CD14-positive monocyte (primary cell): ENCODE results near the gene MGAT4A. TPM values are rescaled to one million over a fixed set of nuclear protein-coding genes. Genes with fewer than 3 reads are reported as not detected.

ENCODE experiments used
- DNase-seq, 3 donors: peaks; one replicate each; pipeline ENCODE4 v3.0.0-alpha.2; 2011 to 2022
- H2AFZ ChIP-seq: 2 replicates; pipeline ENCODE4 v1.6.0; 2012; ENCODE audit warnings: mild to moderate bottlenecking, low read depth, low read length, inconsistent platforms; ENCODE audit not compliant: insufficient read depth, poor library complexity, severe bottlenecking
- H3K27ac ChIP-seq, 2 donors: 1 replicate in 1 of 2; 2 replicates in 1 of 2; pipeline ENCODE4 v1.5.1; 2012 to 2013; ENCODE audit warnings: low read length in 2 of 2, control low read depth in 1 of 2, inconsistent platforms in 1 of 2, low read depth in 1 of 2, mild to moderate bottlenecking in 1 of 2
- H3K27me3 ChIP-seq, 2 donors: one replicate each; pipeline versions ENCODE4 v1.6.0 to v1.6.1; 2011 to 2013; ENCODE audit warnings: low read length in 2 of 2; ENCODE audit not compliant: control insufficient read depth in 2 of 2, insufficient read depth in 2 of 2
- H3K36me3 ChIP-seq, 2 donors: replicated peaks in 1 of 2; 1 replicate in 1 of 2; 2 replicates in 1 of 2; pipeline versions ENCODE4 v1.5.1 to v1.6.1; 2012 to 2013; ENCODE audit warnings: low read length in 2 of 2, control low read depth in 1 of 2, inconsistent platforms in 1 of 2, mild to moderate bottlenecking in 1 of 2; ENCODE audit not compliant: insufficient read depth in 2 of 2, control insufficient read depth in 1 of 2
- H3K4me1 ChIP-seq, 2 donors: 1 replicate in 1 of 2; 2 replicates in 1 of 2; pipeline versions ENCODE4 v1.5.1 to v1.6.1; 2012 to 2013; ENCODE audit warnings: low read length in 2 of 2, control low read depth in 1 of 2, inconsistent platforms in 1 of 2, mild to moderate bottlenecking in 1 of 2, moderate library complexity in 1 of 2; ENCODE audit not compliant: insufficient read depth in 2 of 2, control insufficient read depth in 1 of 2
- H3K4me2 ChIP-seq: replicated peaks from 2 replicates; pipeline ENCODE3; 2012; ENCODE audit warnings: low read length, moderate library complexity, mild to moderate bottlenecking; ENCODE audit not compliant: poor library complexity, severe bottlenecking; ENCODE audit errors: extremely low read depth
- H3K4me3 ChIP-seq, 3 experiments: fragments of 200-600 bp in 1 of 3; sonication (generic) in 1 of 3; replicated peaks in 1 of 3; 1 replicate in 2 of 3; 2 replicates in 1 of 3; pipeline ENCODE4 v1.5.1; 2011 to 2013; ENCODE audit warnings: low read length in 3 of 3, mild to moderate bottlenecking in 3 of 3, control low read depth in 2 of 3, low read depth in 2 of 3, inconsistent platforms in 1 of 3, moderate library complexity in 1 of 3
- H3K79me2 ChIP-seq: 2 replicates; pipeline ENCODE4 v1.6.0; 2012; ENCODE audit warnings: mild to moderate bottlenecking, control low read depth, inconsistent platforms, low read length, moderate library complexity; ENCODE audit not compliant: insufficient read depth
- H3K9ac ChIP-seq: 2 replicates; pipeline ENCODE4 v1.6.0; 2017; ENCODE audit warnings: low read length, mild to moderate bottlenecking; ENCODE audit not compliant: insufficient read depth, poor library complexity, severe bottlenecking
- H3K9me3 ChIP-seq, 2 donors: replicated peaks in 1 of 2; 1 replicate in 1 of 2; 2 replicates in 1 of 2; pipeline versions ENCODE4 v1.5.1 to v1.6.1; 2012 to 2013; ENCODE audit warnings: low read length in 2 of 2, control low read depth in 1 of 2; ENCODE audit not compliant: control insufficient read depth in 1 of 2, insufficient read depth in 1 of 2
- H4K20me1 ChIP-seq: 2 replicates; pipeline ENCODE4 v1.6.0; 2012; ENCODE audit warnings: mild to moderate bottlenecking, low read length, control low read depth, moderate library complexity; ENCODE audit not compliant: insufficient read depth
- H3K27ac Mint-ChIP-seq, 7 donors: one replicate each; pipeline ENCODE4 v1.8.0; 2020; ENCODE audit warnings: mild to moderate bottlenecking in 7 of 7, mixed read lengths in 7 of 7, moderate library complexity in 6 of 7, inconsistent platforms in 2 of 7
- H3K27me3 Mint-ChIP-seq, 3 donors: one replicate each; pipeline ENCODE4 v1.8.0; 2021 to 2022; ENCODE audit warnings: low read depth in 3 of 3, mild to moderate bottlenecking in 3 of 3, mixed read lengths in 3 of 3, moderate library complexity in 3 of 3, inconsistent platforms in 1 of 3
- H3K36me3 Mint-ChIP-seq, 2 donors: one replicate each; pipeline ENCODE4 v1.8.0; 2020; ENCODE audit warnings: mixed read lengths in 2 of 2, inconsistent platforms in 1 of 2, mild to moderate bottlenecking in 1 of 2
- H3K4me1 Mint-ChIP-seq: one replicate; pipeline ENCODE4 v1.8.0; 2020; ENCODE audit warnings: mild to moderate bottlenecking, mixed read lengths
- H3K4me3 Mint-ChIP-seq, 2 donors: one replicate each; pipeline ENCODE4 v1.8.0; 2020; ENCODE audit warnings: mild to moderate bottlenecking in 2 of 2, mixed read lengths in 2 of 2, moderate library complexity in 1 of 2
- H3K9me3 Mint-ChIP-seq, 7 donors: one replicate each; pipeline ENCODE4 v1.8.0; 2020 to 2022; ENCODE audit warnings: mixed read lengths in 7 of 7, mild to moderate bottlenecking in 6 of 7, moderate library complexity in 6 of 7, inconsistent platforms in 2 of 7
- WGBS: methylation state at CpG from one replicate; pipeline ENCODE4 v1.1.5; 2013; ENCODE audit warnings: missing lambda C conversion rate; ENCODE audit not compliant: insufficient coverage; 5-methylcytosine and 5-hydroxymethylcytosine counted together
- intact Hi-C, 2 donors: fragments of 100-400 bp; cut with micrococcal nuclease; formaldehyde crosslinking; loops; one replicate each; pipeline versions ENCODE4 v1.15.0 to v1.15.1; 2023
- polyA plus RNA-seq, 3 donors: library from polyadenylated mRNA; depleted of rRNA in 1 of 3; unstranded in 2 of 3; stranded (reverse) in 1 of 3; fragments of 300-500 nt in 2 of 3; fragments of >200 nt in 1 of 3; fragmentation: Illumina TruSeq in 2 of 3; gene quantifications; 1 replicate in 2 of 3; 2 replicates in 1 of 3; pipeline ENCODE4 v1.2.3, GENCODE V29; 2012 to 2021
- TF ChIP-seq, protein P1 (sequence below): fragments of 200-600 bp; IDR thresholded peaks from one replicate; pipeline ENCODE4 v1.8.0; 2022; ENCODE audit warnings: antibody characterized with exemption, mild to moderate bottlenecking

The MGAT4A gene
- polyA plus RNA-seq, 3 donors = 24.3 to 35.9 (median 35.1) TPM

DNA sequence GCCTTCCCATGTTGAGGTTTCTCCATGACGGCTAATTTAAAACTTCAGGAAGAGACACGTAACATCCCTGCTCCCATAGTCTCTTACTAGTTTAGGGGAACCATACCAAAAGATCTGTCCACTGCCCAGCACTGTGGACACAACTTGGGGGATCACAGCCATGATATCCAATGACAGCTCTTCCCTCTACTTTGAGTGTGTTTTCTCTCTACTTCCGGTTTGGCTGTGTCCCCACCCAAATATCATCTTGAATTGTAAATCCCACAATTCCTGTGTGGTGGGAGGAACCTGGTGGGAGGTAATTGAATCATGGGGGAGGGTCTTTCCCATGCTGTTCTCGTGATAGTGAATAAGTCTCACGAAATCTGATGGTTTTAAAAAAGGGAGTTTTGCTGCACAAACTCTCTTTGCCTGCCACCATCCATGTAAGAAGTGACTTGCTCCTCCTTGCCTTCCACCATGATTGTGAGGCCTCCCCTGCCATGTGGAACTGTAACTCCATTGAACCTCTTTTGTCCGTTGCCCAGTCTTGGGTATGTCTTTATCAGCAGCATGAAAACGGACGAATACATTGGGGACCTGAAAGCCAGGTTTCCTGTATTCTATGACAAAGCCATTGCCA lies 1.6 kb upstream of the MGAT4A start:
- intact Hi-C loops = loop anchor here (5.0 to 10.0 kb wide), 2 partner anchors 90 to 92 kb away; no protein-coding TSS in a partner anchor
- H3K4me1 Mint-ChIP-seq = peaks cover 46% of the 10 kb centered on the region
- peak overlapping the region in 1 of 3 experiments; percentile 78 for H3K4me3 ChIP-seq

DNA sequence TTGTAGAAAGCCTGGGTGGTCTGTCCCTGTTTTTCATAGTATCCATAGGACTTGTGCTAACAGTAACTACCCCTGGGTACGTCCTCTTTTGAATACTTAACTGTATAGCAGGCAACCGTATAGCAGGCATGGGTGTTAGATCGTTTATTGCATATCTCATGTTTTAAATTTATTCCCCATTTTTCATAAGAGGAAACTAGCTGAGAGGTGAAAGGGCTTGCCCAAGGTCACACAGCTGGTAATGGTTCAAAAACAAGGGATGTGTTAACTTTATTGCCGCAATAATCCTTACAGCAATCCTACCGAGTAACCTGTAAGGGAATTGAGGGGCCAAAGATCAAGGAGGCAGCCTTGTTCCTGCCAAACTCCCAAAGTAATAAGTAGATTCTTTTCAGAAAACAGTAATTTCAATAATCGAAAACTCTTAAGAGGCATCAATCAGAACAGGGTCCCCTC lies 990 bp upstream of the MGAT4A start:
- intact Hi-C loops = loop anchor here (5.0 to 10.0 kb wide), 2 partner anchors 90 to 93 kb away; no protein-coding TSS in a partner anchor
- Mint-ChIP-seq H3K27me3 (peaks cover 0 to 4% (median 3%) of the 10 kb centered on the region in 3 donors), H3K9me3 (peaks cover 0 to 4% (median 0%) of the 10 kb centered on the region in 7 donors), H3K4me1 (peaks cover 51% of the 10 kb centered on the region), H3K27ac (peak overlapping the region; percentile 75 to 89 (median 86)), H3K36me3 (peaks cover 0 to 9% of the 10 kb centered on the region in 2 donors), H3K4me3 (peak overlapping the region; percentile 80 to 87)
- H3K79me2 ChIP-seq = peaks cover 54% of the 10 kb centered on the region
- H2AFZ ChIP-seq = peak overlapping the region; percentile 79
- WGBS = no CpG with 5 or more reads among the region's 6 CpGs
- no peaks in the 10 kb centered on the region for H3K9me3 ChIP-seq
- peak in 1 of 3 donors; percentile 12 for DNase-seq
- peak overlapping the region; percentile 44 to 78 (median 58) for H3K4me3 ChIP-seq
- H3K36me3 ChIP-seq = no peaks in the 10 kb centered on the region
- peaks cover 9% of the 10 kb centered on the region for H4K20me1 ChIP-seq
- H3K27me3 ChIP-seq = no peaks in the 10 kb centered on the region
- peak overlapping the region in 1 of 2 donors; percentile 84 for H3K27ac ChIP-seq
- TF ChIP-seq, protein P1, sequence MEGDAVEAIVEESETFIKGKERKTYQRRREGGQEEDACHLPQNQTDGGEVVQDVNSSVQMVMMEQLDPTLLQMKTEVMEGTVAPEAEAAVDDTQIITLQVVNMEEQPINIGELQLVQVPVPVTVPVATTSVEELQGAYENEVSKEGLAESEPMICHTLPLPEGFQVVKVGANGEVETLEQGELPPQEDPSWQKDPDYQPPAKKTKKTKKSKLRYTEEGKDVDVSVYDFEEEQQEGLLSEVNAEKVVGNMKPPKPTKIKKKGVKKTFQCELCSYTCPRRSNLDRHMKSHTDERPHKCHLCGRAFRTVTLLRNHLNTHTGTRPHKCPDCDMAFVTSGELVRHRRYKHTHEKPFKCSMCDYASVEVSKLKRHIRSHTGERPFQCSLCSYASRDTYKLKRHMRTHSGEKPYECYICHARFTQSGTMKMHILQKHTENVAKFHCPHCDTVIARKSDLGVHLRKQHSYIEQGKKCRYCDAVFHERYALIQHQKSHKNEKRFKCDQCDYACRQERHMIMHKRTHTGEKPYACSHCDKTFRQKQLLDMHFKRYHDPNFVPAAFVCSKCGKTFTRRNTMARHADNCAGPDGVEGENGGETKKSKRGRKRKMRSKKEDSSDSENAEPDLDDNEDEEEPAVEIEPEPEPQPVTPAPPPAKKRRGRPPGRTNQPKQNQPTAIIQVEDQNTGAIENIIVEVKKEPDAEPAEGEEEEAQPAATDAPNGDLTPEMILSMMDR = no peak
- peak overlapping the region; percentile 88 for H3K9ac ChIP-seq
- H3K4me1 ChIP-seq = peaks cover 38 to 49% of the 10 kb centered on the region in 2 donors
- H3K4me2 ChIP-seq = peak overlapping the region; percentile 94

More for the DNA sequence above, 1.6 kb upstream of the MGAT4A start:
- Histone ChIP-seq H3K27me3 (no peaks in the 10 kb centered on the region), H3K36me3 (no peaks in the 10 kb centered on the region), H2AFZ (no peak overlapping the region), H3K9ac (no peak overlapping the region), H3K4me1 (peaks cover 38 to 49% of the 10 kb centered on the region in 2 donors), H3K9me3 (no peaks in the 10 kb centered on the region), H4K20me1 (peaks cover 3% of the 10 kb centered on the region), H3K4me2 (peak overlapping the region; percentile 94), H3K27ac (no peak overlapping the region), H3K79me2 (peaks cover 47% of the 10 kb centered on the region)
- H3K9me3 Mint-ChIP-seq = peaks cover 0 to 4% (median 0%) of the 10 kb centered on the region in 7 donors
- H3K4me3 Mint-ChIP-seq = peak overlapping the region in 1 of 2 donors; percentile 87
- WGBS = 86% methylated on average over 3 of the region's 8 CpGs
- TF ChIP-seq, protein P1 = no peak
- peaks cover 0 to 8% of the 10 kb centered on the region in 2 donors for H3K36me3 Mint-ChIP-seq
- no peak for DNase-seq
- peak overlapping the region in 4 of 7 donors; percentile 5 to 81 (median 69) for H3K27ac Mint-ChIP-seq
- H3K27me3 Mint-ChIP-seq = peaks cover 2 to 4% (median 3%) of the 10 kb centered on the region in 3 donors
